Trophoblast cell (in vitro differentiated cells and primary cell): ENCODE measurements around the gene GOLIM4.

ENCODE experiments used
- DNase-seq, 2 donors: peaks; one replicate each; pipeline ENCODE4 v3.0.0-alpha.2; 2016
- H2AFZ ChIP-seq: 2 replicates; pipeline ENCODE4 v1.6.1; 2013; ENCODE audit warnings: low read length, moderate library complexity, mild to moderate bottlenecking; ENCODE audit not compliant: insufficient read depth, poor library complexity
- H2AK5ac ChIP-seq: 2 replicates; pipeline ENCODE4 v1.6.1; 2013; ENCODE audit warnings: mild to moderate bottlenecking, low read length
- H2BK120ac ChIP-seq: 2 replicates; pipeline ENCODE4 v1.6.1; 2013; ENCODE audit warnings: low read length, mild to moderate bottlenecking, moderate library complexity; ENCODE audit not compliant: insufficient read depth, poor library complexity
- H2BK12ac ChIP-seq: 2 replicates; pipeline ENCODE4 v1.6.1; 2013; ENCODE audit warnings: mild to moderate bottlenecking, low read length, moderate library complexity
- H2BK5ac ChIP-seq: 2 replicates; pipeline ENCODE4 v1.6.1; 2013; ENCODE audit warnings: low read length, low read depth, moderate library complexity, mild to moderate bottlenecking; ENCODE audit not compliant: poor library complexity
- H3K14ac ChIP-seq: 2 replicates; pipeline ENCODE4 v1.6.1; 2013; ENCODE audit warnings: mild to moderate bottlenecking, low read length
- H3K18ac ChIP-seq: 2 replicates; pipeline ENCODE4 v1.6.1; 2013; ENCODE audit warnings: mild to moderate bottlenecking, low read length
- H3K23ac ChIP-seq: 2 replicates; pipeline ENCODE4 v1.6.1; 2013; ENCODE audit warnings: low read length
- H3K27ac ChIP-seq: 2 replicates; pipeline ENCODE4 v1.5.1; 2013; ENCODE audit warnings: low read depth, mild to moderate bottlenecking, inconsistent platforms, low read length, moderate library complexity
- H3K27me3 ChIP-seq: 2 replicates; pipeline ENCODE4 v1.6.1; 2013; ENCODE audit warnings: inconsistent platforms, mild to moderate bottlenecking, low read length, moderate library complexity; ENCODE audit not compliant: insufficient read depth
- H3K36me3 ChIP-seq, 2 experiments: 1 replicate in 1 of 2; 2 replicates in 1 of 2; pipeline ENCODE4 v1.6.1; 2013; ENCODE audit warnings: low read length in 2 of 2, mild to moderate bottlenecking in 2 of 2, moderate library complexity in 1 of 2; ENCODE audit not compliant: insufficient read depth in 2 of 2, control insufficient read depth in 1 of 2
- H3K4ac ChIP-seq: 2 replicates; pipeline ENCODE4 v1.6.1; 2013; ENCODE audit warnings: low read depth, mild to moderate bottlenecking, low read length, moderate library complexity
- H3K4me1 ChIP-seq, 2 experiments: 1 replicate in 1 of 2; 2 replicates in 1 of 2; pipeline ENCODE4 v1.6.1; 2013; ENCODE audit warnings: low read length in 2 of 2, mild to moderate bottlenecking in 2 of 2, moderate library complexity in 1 of 2; ENCODE audit not compliant: insufficient read depth in 2 of 2, control insufficient read depth in 1 of 2
- H3K4me2 ChIP-seq: 2 replicates; pipeline ENCODE4 v1.6.1; 2013; ENCODE audit warnings: inconsistent platforms, mild to moderate bottlenecking, low read length, moderate library complexity
- H3K4me3 ChIP-seq: 2 replicates; pipeline ENCODE4 v1.5.1; 2013; ENCODE audit warnings: mild to moderate bottlenecking, low read depth, low read length, inconsistent platforms
- H3K79me1 ChIP-seq: one replicate; pipeline ENCODE4 v1.6.1; 2013; ENCODE audit warnings: low read length
- H3K79me2 ChIP-seq: 2 replicates; pipeline ENCODE4 v1.6.1; 2013; ENCODE audit warnings: low read length, mild to moderate bottlenecking; ENCODE audit not compliant: control insufficient read depth, insufficient read depth, poor library complexity
- H3K9ac ChIP-seq: 2 replicates; pipeline ENCODE4 v1.6.1; 2013; ENCODE audit warnings: mild to moderate bottlenecking, low read length
- H3K9me3 ChIP-seq: 2 replicates; pipeline ENCODE4 v1.6.1; 2013; ENCODE audit warnings: low read depth, mild to moderate bottlenecking, control low read depth, inconsistent platforms, low read length; ENCODE audit not compliant: insufficient read depth
- H4K12ac ChIP-seq: 2 replicates; pipeline ENCODE4 v1.6.1; 2013; ENCODE audit warnings: low read depth, mild to moderate bottlenecking, low read length, moderate library complexity
- H4K8ac ChIP-seq: 2 replicates; pipeline ENCODE4 v1.6.1; 2013; ENCODE audit warnings: low read depth, mild to moderate bottlenecking, low read length, moderate library complexity
- H4K91ac ChIP-seq: one replicate; pipeline ENCODE4 v1.6.1; 2013; ENCODE audit warnings: low read depth, mild to moderate bottlenecking, low read length, moderate library complexity
- WGBS: extraction: QIAGEN DNeasy Blood & Tissue Kit; methylation state at CpG from one replicate; pipeline ENCODE4 v1.1.7; 2013; ENCODE audit warnings: missing lambda C conversion rate; ENCODE audit not compliant: insufficient read length, insufficient coverage; ENCODE audit errors: extremely low coverage; 5-methylcytosine and 5-hydroxymethylcytosine counted together

The GOLIM4 gene

DNA sequence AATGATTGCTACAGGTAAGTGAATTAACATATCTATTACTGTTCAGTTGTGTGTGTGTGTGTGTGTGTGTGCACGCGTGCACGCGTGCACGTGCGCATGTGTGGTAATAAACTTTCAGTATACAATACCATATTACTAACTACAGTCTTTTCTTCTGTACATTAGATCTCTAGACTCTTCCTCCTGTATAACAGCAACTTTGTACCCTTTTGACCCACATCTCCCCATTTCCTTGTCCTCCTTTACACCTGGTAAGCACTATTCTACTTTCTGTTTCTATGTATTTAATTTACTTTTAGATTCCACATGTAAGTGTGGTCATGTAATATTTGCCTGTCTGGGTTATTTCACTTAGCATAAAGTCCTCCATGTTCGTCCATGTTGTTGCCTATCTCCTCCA is 29.1 kb upstream of the GOLIM4 start:
- Histone ChIP-seq H3K79me2 (no peaks in the 10 kb centered on the region), H2AK5ac (no peak overlapping the region), H2BK12ac (no peak overlapping the region), H3K9me3 (peaks cover 4% of the 10 kb centered on the region), H4K91ac (no peak overlapping the region), H3K14ac (no peak overlapping the region), H3K4me1 (no peaks in the 10 kb centered on the region), H2BK5ac (no peak overlapping the region), H3K79me1 (no peaks in the 10 kb centered on the region), H3K4ac (no peak overlapping the region), H3K27ac (no peak overlapping the region), H3K36me3 (no peaks in the 10 kb centered on the region), H3K4me2 (no peak overlapping the region), H3K23ac (no peak overlapping the region), H2BK120ac (no peak overlapping the region), H3K27me3 (no peaks in the 10 kb centered on the region), H3K18ac (no peak overlapping the region), H4K12ac (no peak overlapping the region), H3K9ac (no peak overlapping the region), H2AFZ (no peak overlapping the region), H4K8ac (no peak overlapping the region), H3K4me3 (no peak overlapping the region)
- WGBS = no CpG with 5 or more reads among the region's 7 CpGs
- no peak for DNase-seq

DNA sequence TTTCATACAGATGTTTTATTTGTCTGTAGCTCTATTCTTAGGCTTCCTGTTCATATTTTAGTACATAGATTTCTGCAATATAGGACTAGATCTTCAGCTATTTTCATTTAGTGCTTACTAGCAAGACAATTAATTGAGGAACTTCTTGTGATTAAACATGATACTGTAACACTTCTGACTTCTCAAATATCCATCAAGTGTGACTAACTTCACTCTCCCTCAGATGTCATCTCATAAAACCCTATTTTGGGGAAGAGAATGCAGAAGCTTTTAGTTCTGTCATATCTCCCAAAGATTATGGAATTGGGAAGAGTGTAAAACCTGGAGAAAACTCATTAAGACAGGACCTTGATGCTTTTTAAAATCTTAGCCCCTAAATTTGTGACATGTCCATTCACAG is 28.6 kb upstream of the GOLIM4 start:
- Histone ChIP-seq H3K23ac (no peak overlapping the region), H2AFZ (no peak overlapping the region), H3K36me3 (no peaks in the 10 kb centered on the region), H2BK120ac (no peak overlapping the region), H4K91ac (no peak overlapping the region), H4K8ac (no peak overlapping the region), H2AK5ac (no peak overlapping the region), H2BK5ac (no peak overlapping the region), H3K27ac (no peak overlapping the region), H3K4me2 (no peak overlapping the region), H2BK12ac (no peak overlapping the region), H3K4ac (no peak overlapping the region), H3K14ac (no peak overlapping the region), H3K27me3 (no peaks in the 10 kb centered on the region), H3K9me3 (peaks cover 4% of the 10 kb centered on the region), H3K4me3 (no peak overlapping the region), H4K12ac (no peak overlapping the region), H3K9ac (no peak overlapping the region), H3K4me1 (no peaks in the 10 kb centered on the region), H3K79me2 (no peaks in the 10 kb centered on the region), H3K18ac (no peak overlapping the region), H3K79me1 (no peaks in the 10 kb centered on the region)
- DNase-seq = no peak

DNA sequence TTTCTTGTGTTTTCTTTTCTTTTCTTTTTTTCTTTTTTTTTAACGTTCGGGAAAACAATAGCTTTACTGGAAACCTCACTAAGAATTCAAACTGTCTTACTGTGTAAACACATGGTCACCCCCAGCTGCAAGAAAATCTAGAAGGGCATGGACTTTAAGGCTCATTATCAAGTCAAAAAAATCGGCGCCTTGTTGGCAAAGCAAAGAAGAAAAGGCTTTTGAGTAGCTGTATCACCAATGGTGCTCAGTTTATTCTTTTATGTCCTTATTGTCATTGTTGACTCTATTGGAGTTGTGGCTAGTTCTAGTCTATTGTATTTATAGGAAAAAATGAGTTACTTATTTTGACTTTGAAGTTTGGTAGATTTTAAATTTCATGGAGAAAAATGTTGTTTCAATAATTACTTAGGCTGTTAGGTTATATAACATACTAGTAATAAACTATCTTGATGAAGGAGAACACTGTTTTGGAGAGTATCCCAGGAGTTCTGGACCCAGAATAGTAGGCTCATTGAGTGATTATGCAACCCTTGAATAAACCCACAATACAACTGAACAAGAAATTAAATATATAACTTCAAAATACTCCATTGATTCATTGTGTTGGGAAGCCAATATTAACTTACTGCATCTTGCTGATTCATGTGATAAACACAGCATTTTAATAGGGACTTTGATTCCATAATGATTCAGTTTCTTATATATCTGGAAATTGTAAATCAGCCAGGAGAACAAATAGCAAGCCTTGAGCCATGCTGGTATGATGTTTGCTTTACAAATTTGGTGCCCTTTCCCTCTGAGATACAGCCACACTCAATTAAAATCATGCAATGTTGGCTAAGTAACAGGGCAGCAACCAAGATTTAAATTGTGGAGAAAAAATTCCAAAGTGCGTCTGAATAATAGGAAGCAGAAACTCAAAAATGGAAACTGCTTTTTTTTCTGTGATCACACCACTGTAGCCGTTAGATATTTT is 27.8 kb upstream of the GOLIM4 start:
- Histone ChIP-seq H2BK120ac (no peak overlapping the region), H3K14ac (no peak overlapping the region), H2BK12ac (no peak overlapping the region), H3K18ac (no peak overlapping the region), H3K79me2 (no peaks in the 10 kb centered on the region), H4K8ac (no peak overlapping the region), H4K91ac (no peak overlapping the region), H2AFZ (no peak overlapping the region), H3K9me3 (peaks cover 3% of the 10 kb centered on the region), H3K36me3 (no peaks in the 10 kb centered on the region), H3K23ac (no peak overlapping the region), H4K12ac (no peak overlapping the region), H3K9ac (no peak overlapping the region), H3K27ac (no peak overlapping the region), H3K4me3 (no peak overlapping the region), H2BK5ac (no peak overlapping the region), H3K4me1 (no peaks in the 10 kb centered on the region), H3K79me1 (no peaks in the 10 kb centered on the region), H3K4ac (no peak overlapping the region), H3K27me3 (no peaks in the 10 kb centered on the region), H3K4me2 (no peak overlapping the region), H2AK5ac (no peak overlapping the region)
- DNase-seq = no peak
- WGBS = no CpG with 5 or more reads among the region's 6 CpGs

DNA sequence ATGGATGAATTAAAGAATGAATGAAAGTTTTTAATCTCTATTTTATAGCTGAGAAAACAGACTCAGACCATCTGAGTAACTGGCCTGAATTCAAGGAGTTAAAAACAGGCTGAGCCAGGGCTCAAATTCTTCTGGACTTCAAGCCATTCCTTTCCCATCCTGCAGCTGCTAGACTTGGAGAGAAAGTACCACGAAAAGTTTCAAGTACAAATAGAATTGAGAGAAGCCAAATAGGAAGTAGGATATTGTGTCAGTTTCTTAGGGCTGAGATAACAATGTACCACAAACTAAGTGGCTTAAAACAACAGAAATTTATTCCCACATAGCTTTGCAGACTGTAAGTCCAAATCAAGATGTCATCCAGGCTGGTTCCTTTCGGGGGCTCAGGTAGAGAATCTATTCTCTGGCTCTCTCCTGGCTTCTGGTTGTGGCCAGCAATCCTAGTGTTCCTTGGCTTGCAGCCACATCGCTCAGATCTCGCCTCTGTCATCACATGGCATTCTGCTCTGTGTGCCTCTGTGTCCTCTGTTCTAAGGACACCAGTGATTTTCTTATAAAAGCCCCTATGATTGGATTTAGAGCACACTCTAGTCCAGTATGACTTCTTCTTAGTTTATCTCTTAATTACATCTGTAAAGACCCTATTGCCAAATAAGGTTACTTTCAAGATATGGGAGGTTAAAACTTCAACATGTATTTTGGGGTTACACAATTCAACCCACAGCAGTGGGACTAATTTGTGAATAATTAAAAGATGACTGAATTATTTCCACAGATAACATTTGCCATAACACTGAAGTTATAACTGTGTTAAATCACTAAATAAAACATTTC is 25.7 kb upstream of the GOLIM4 start:
- H2BK5ac ChIP-seq = no peak overlapping the region
- no peak overlapping the region for H3K4me2 ChIP-seq
- no peak overlapping the region for H3K4ac ChIP-seq
- H2BK12ac ChIP-seq = no peak overlapping the region
- H2AK5ac ChIP-seq = no peak overlapping the region
- no peaks in the 10 kb centered on the region for H3K36me3 ChIP-seq
- H3K9ac ChIP-seq = no peak overlapping the region
- no CpG with 5 or more reads among the region's 4 CpGs for whole genome bisulfite sequencing
- H3K23ac ChIP-seq = no peak overlapping the region
- no peak for DNase-seq
- no peak overlapping the region for H3K4me3 ChIP-seq
- no peak overlapping the region for H2BK120ac ChIP-seq
- H2AFZ ChIP-seq = no peak overlapping the region
- no peak overlapping the region for H4K12ac ChIP-seq
- H3K14ac ChIP-seq = no peak overlapping the region
- no peaks in the 10 kb centered on the region for H3K27me3 ChIP-seq
- no peaks in the 10 kb centered on the region for H3K79me1 ChIP-seq
- no peak overlapping the region for H3K27ac ChIP-seq
- no peak overlapping the region for H4K8ac ChIP-seq
- H3K18ac ChIP-seq = no peak overlapping the region
- H3K4me1 ChIP-seq = no peaks in the 10 kb centered on the region
- H3K9me3 ChIP-seq = no peaks in the 10 kb centered on the region
- no peaks in the 10 kb centered on the region for H3K79me2 ChIP-seq
- H4K91ac ChIP-seq = no peak overlapping the region
